B cell (primary cell): ENCODE data around the gene ARMC9.

Source experiments
- EZH2 ChIP-seq: IDR thresholded peaks from 2 replicates; pipeline ENCODE4 v1.6.1; 2012; ENCODE audit warnings: borderline replicate concordance, low read depth, mild to moderate bottlenecking, moderate library complexity, low read length; ENCODE audit not compliant: insufficient read depth, poor library complexity, severe bottlenecking
- TF ChIP-seq, protein P1 (sequence below): fragments of 200-600 bp; IDR thresholded peaks from one replicate; pipeline ENCODE4 v1.8.0; 2022; ENCODE audit warnings: antibody characterized with exemption, mild to moderate bottlenecking

DNA sequence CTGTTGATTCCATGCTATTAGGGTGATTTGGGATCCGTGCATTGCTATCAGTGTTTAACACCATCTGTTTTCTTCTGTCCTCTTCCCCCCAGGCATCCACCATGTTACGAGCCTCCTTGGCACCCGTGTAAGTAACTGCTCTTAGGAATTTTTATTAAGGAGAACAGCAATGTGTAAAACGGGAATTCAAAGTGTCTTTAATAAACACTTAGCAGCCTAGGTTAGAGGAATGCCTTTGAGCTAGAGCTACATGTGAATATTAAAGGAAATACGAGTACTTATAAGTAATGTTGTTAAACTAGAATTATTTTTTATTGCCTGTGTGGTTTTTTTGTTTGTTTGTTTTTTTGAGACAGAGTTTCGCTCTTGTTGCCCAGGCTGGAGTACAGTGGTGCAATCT, 58.1 kb downstream of the ARMC9 start:
- TF ChIP-seq, protein P1, sequence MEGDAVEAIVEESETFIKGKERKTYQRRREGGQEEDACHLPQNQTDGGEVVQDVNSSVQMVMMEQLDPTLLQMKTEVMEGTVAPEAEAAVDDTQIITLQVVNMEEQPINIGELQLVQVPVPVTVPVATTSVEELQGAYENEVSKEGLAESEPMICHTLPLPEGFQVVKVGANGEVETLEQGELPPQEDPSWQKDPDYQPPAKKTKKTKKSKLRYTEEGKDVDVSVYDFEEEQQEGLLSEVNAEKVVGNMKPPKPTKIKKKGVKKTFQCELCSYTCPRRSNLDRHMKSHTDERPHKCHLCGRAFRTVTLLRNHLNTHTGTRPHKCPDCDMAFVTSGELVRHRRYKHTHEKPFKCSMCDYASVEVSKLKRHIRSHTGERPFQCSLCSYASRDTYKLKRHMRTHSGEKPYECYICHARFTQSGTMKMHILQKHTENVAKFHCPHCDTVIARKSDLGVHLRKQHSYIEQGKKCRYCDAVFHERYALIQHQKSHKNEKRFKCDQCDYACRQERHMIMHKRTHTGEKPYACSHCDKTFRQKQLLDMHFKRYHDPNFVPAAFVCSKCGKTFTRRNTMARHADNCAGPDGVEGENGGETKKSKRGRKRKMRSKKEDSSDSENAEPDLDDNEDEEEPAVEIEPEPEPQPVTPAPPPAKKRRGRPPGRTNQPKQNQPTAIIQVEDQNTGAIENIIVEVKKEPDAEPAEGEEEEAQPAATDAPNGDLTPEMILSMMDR: no peak
- no peak for TF ChIP-seq EZH2
